ENCODE results near the gene POLRMT. TPM values are rescaled to one million over a fixed set of nuclear protein-coding genes. Genes with fewer than 3 reads are reported as not detected.
"Not testable (repeated sequence)": the region's sequence is repeated elsewhere in the genome, so short reads cannot be mapped to it uniquely, and the experiment has no call there.

The POLRMT gene
- total RNA-seq, 1 donor = 16.8 TPM

DNA sequence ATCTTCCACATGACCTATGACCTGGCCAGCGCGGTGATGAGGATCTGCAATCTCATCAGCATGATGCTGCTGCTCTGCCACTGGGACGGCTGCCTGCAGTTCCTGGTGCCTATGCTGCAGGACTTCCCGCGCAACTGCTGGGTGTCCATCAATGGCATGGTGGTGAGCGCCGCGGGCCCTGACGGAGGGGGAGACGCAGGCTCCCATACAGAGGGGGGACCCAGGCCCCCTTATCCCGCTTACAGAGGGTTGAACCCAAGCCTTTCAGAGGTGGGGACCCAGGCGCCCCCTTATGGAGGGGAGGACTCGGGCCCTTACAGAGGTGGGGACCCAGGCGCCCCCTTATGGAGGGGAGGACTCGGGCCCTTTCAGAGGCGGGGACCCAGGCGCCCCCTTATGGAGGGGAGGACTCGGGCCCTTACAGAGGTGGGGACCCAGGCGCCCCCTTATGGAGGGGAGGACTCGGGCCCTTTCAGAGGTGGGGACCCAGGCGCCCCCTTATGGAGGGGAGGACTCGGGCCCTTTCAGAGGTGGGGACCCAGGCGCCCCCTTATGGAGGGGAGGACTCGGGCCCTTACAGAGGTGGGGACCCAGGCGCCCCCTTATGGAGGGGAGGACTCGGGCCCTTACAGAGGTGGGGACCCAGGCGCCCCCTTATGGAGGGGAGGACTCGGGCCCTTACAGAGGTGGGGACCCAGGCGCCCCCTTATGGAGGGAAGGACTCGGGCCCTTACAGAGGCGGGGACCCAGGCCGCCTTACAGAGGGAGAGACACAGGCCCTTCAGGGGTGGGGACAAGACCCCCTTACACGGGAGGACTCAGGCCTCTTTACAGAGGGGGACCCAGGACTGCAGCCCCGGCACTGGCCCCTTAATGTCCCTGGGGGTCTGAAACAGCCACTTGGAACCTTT lies 28.0 kb downstream of the POLRMT start:
- not testable (repeated sequence) for H3K9me3 ChIP-seq (ENCODE audit: low read depth, low read length); H3K4me3 ChIP-seq (ENCODE audit: low read length); H3K27me3 ChIP-seq (ENCODE audit: insufficient read depth, low read length)
- H3K4me1 ChIP-seq (ENCODE audit: insufficient read depth, low read length) = peaks cover 19% of the 10 kb centered on the region

DNA sequence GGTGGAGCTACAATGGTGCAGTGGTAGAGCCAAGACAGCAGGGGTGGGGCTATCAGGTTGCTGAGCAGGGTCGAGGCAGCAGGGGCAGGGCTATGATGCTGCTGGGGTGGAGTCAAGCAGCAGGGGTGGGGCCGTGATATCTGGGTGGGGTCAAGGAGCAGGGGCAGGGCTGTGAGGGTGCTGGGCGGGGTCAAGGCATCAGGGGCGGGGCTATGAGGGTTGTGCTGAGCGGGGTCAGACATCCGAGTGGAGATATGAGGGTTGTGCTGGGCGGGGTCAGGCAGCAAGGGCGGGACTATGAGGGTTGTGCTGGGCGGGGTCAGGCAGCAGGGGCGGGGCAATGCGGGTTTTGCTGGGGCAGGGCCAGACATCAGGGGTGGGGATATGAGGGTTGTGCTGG lies 29.0 kb downstream of the POLRMT start:
- Histone ChIP-seq H3K27me3 (ENCODE audit: insufficient read depth, low read length) (no peaks in the 10 kb centered on the region), H3K4me3 (ENCODE audit: low read length) (no peak overlapping the region), H3K4me1 (ENCODE audit: insufficient read depth, low read length) (peaks cover 10% of the 10 kb centered on the region), H3K9me3 (ENCODE audit: low read depth, low read length) (no peaks in the 10 kb centered on the region)

GRCh38 chr19:603779-604178 lies 29.6 kb downstream of the POLRMT start:
- not testable (repeated sequence) for H3K27me3 ChIP-seq (ENCODE audit: insufficient read depth, low read length); H3K4me1 ChIP-seq (ENCODE audit: insufficient read depth, low read length); H3K4me3 ChIP-seq (ENCODE audit: low read length); H3K9me3 ChIP-seq (ENCODE audit: low read depth, low read length)

- H3K9me3 ChIP-seq (ENCODE audit: low read depth, low read length); H3K4me3 ChIP-seq (ENCODE audit: low read length); H3K4me1 ChIP-seq (ENCODE audit: insufficient read depth, low read length); H3K27me3 ChIP-seq (ENCODE audit: insufficient read depth, low read length): not testable (repeated sequence)
Measured at GRCh38 chr19:603302-603639, 30.1 kb downstream of the POLRMT start.

- no peaks in the 10 kb centered on the region for H3K27me3 ChIP-seq (ENCODE audit: insufficient read depth, low read length)
- no peak overlapping the region for H3K4me3 ChIP-seq (ENCODE audit: low read length)
- H3K4me1 ChIP-seq (ENCODE audit: insufficient read depth, low read length) = no peaks in the 10 kb centered on the region
- no peaks in the 10 kb centered on the region for H3K9me3 ChIP-seq (ENCODE audit: low read depth, low read length)
Measured at GRCh38 chr19:602391-603301, 30.7 kb downstream of the POLRMT start.

DNA sequence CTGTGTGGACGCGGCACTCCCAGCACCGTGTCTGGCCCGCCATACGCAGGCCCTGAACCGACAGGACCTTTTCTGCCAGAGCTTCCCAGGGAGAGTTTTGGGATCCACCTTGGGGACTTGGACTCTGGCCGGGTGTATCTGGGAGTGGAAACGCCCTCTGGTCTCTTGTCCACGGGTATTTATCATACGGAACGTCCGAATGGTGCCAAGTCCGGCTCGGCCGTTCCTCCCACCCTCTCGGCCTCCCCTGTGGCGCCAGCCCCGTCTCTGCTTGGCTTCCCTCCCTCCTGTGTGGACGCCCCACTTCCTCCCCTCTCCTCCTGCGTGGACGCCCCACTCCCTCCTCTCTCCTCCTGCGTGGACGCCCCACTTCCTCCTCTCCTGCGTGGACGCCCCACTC lies 31.5 kb downstream of the POLRMT start:
- Histone ChIP-seq H3K9me3 (ENCODE audit: low read depth, low read length) (no peaks in the 10 kb centered on the region), H3K4me3 (ENCODE audit: low read length) (no peak overlapping the region), H3K27me3 (ENCODE audit: insufficient read depth, low read length) (no peaks in the 10 kb centered on the region), H3K4me1 (ENCODE audit: insufficient read depth, low read length) (no peaks in the 10 kb centered on the region)

DNA sequence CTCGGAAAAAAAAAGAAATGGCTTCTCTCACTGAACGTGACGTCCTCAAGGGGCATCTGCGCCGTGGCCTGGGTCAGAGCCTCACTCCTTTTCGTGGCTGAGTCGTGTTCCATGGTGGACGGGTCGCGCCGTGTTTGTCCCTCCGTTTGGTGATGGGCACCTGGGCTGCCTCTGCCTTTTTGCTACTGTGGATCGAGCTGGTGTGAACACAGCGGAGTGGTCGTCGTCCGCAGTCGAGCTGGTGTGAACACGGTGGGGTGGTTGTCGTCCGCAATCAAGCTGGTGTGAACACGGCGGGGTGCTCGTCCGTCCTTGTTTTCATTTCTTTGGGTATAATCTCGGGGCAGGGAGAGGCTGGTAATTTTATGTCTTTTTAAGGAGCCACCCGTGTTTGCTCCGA lies 32.0 kb downstream of the POLRMT start:
- no peak overlapping the region for H3K4me3 ChIP-seq (ENCODE audit: low read length)
- H3K9me3 ChIP-seq (ENCODE audit: low read depth, low read length) = no peaks in the 10 kb centered on the region
- H3K27me3 ChIP-seq (ENCODE audit: insufficient read depth, low read length) = no peaks in the 10 kb centered on the region
- H3K4me1 ChIP-seq (ENCODE audit: insufficient read depth, low read length) = no peaks in the 10 kb centered on the region

DNA sequence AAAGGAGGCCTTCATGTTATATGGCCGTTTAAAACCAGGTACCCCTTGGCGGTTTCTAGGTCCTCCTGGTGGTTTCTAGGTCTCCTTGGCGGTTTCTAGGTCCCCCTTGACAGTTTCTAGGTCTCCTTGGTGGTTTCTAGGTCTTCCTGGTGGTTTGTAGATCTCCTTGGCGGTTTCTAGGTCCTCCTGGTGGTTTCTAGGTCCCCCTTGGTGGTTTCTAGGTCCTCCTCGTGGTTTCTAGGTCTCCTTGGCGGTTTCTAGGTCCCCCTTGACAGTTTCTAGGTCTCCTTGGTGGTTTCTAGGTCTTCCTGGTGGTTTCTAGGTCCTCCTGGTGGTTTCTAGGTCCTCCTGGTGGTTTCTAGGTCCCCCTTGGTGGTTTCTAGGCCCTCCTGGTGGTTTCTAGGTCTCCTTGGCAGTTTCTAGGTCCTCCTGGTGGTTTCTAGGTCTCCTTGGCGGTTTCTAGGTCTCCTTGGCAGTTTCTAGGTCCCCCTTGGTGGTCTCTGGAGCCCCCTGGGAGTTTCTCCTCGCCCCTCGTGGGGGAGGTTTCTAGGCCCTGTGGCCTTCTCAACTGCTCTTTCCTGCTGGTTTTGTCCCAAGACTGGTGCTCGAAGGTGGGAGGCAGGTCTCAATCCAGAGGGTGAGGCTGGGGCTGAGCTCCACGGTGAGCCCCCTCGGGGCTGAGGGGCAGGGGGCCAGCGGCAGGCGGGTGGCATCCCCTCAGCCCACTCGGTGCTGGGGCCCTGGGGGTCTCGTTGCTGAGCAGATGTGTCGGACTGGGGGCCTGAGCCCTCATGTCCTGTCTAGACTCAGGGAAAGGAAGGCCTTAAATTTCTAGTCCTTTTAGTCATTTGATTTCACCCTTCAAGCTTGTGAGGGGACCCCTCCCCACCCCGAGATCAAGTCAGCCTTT lies 35.7 kb downstream of the POLRMT start:
- Histone ChIP-seq H3K4me1 (ENCODE audit: insufficient read depth, low read length) (no peaks in the 10 kb centered on the region), H3K27me3 (ENCODE audit: insufficient read depth, low read length) (no peaks in the 10 kb centered on the region), H3K9me3 (ENCODE audit: low read depth, low read length) (no peaks in the 10 kb centered on the region), H3K4me3 (ENCODE audit: low read length) (no peak overlapping the region)

- Histone ChIP-seq H3K4me3 (ENCODE audit: low read length) (no peak overlapping the region), H3K4me1 (ENCODE audit: insufficient read depth, low read length) (no peaks in the 10 kb centered on the region), H3K9me3 (ENCODE audit: low read depth, low read length) (no peaks in the 10 kb centered on the region), H3K27me3 (ENCODE audit: insufficient read depth, low read length) (peaks cover 5% of the 10 kb centered on the region)
Measured at GRCh38 chr19:596263-596655, 37.1 kb downstream of the POLRMT start.

DNA sequence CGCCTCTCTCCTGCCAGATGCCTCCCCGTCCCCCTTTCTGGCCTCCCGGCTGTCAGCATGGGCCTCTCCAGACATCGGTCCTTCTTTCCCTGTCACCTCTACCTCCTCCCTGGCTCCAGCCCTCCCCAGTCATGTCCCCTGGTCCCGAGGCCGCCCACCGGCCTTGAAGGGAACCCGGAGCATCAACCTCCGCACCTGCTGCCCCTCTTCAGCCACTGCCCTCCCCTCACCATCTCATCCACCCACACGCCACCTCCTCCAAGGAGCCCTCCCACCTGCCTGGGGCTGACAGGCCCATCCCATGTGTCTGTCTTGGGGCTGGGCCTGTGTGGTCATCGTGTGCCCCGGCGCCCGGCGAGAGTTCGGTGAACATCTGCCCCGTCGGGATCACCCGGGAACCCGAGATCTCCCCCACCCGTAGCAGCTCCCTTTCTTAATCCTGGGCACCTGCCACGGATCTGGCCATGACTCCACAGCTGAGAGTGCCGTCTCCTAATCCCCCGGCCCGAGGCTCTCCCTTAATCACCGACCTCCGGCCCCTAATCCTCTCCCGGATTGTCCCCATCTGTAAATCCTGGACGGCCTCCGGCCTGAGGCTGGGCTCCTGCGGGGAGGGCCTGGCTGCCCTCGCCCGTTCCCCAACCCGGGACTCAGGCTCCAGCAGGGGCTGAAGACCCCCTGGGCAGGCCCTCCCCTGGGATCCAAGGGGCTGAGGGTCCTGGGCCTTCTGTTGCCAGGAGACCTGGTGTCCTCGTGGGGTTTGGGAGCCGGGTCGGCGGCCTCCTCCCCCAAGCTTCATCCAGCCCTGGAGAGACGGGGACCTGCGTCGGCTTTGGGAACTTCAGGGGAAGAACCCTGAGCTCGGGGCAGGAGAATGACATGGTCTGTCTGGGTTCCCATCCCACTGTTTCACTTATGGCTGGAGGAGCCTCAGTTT lies 37.7 kb downstream of the POLRMT start:
- peaks cover 8% of the 10 kb centered on the region for H3K27me3 ChIP-seq (ENCODE audit: insufficient read depth, low read length)
- peaks cover 4% of the 10 kb centered on the region for H3K4me1 ChIP-seq (ENCODE audit: insufficient read depth, low read length)
- H3K4me3 ChIP-seq (ENCODE audit: low read length) = no peak overlapping the region

DNA sequence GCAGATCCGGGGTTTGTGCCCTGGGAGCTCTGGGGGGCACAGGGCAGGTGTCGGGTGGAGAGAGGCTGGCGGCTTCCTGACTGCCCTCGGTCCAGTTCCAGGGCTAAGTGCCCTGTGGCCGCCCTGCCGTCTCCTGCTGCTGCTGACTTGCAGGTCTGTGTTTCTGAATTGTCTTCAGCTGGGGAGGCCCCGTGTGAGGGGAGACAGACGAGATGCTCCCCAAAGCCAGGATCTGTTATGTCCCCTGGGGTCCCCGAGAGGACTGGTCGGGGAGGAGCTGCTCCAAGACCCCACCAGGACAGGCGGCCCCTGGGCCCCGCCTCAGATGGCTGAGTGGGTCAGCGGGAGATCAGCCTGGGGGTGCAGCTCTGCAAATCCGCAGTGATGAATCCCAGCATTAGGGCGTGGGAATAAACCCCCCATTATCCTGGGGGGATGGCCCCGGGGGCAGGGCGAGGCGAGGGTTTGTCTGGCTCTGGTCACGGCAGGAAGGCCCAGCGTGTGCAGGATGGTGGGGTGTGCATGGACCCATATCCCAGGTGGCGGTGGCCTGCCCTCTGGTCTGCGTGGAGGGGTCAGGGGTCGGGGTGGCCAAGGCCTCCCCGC lies 39.0 kb downstream of the POLRMT start:
- Histone ChIP-seq H3K4me1 (ENCODE audit: insufficient read depth, low read length) (peaks cover 6% of the 10 kb centered on the region), H3K27me3 (ENCODE audit: insufficient read depth, low read length) (peaks cover 9% of the 10 kb centered on the region), H3K4me3 (ENCODE audit: low read length) (no peak overlapping the region), H3K9me3 (ENCODE audit: low read depth, low read length) (no peaks in the 10 kb centered on the region)

More for the DNA sequence above, 37.7 kb downstream of the POLRMT start:
- no peaks in the 10 kb centered on the region for H3K9me3 ChIP-seq (ENCODE audit: low read depth, low read length)

DNA sequence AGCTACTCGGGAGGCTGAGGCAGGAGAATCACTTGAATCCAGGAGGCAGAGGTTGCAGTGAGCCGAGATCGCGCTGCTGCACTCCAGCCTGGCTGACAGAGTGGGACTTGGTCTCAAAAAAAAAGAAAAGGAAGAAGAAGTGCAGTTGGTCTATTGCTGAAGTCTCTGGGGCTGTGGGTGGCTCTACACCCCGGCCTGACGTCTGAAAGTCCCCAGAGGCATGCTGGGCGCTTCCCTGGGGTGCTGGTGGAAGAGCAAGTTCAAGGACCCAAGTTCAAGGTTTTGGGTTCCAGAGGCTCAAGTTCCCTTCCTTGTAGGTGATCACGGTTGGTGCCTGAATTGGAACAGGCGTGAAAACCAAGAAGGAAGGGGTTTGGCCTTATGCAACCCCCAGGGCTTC lies 39.8 kb downstream of the POLRMT start:
- Histone ChIP-seq H3K9me3 (ENCODE audit: low read depth, low read length) (no peaks in the 10 kb centered on the region), H3K4me3 (ENCODE audit: low read length) (no peak overlapping the region), H3K27me3 (ENCODE audit: insufficient read depth, low read length) (peaks cover 18% of the 10 kb centered on the region), H3K4me1 (ENCODE audit: insufficient read depth, low read length) (peaks cover 13% of the 10 kb centered on the region)

DNA sequence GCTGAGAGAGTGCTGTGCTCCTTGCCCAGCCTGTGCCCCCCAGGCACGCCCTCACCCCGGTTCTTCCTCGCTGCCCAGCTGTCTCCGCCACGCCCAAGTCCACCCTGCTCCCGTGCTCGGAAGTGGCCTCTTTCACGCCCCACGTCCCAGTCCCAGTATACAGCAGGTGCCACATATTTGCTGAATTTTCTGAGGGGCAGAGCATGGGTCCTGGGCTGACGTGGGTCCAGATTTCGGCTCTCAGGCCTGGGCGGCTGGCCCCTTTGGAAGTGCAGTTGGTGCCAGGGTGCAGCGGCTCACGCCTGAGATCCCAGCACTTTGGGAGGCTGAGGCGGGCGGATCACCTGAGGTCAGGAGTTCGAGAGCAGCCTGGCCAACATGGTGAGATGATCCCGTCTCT lies 40.3 kb downstream of the POLRMT start:
- Histone ChIP-seq H3K27me3 (ENCODE audit: insufficient read depth, low read length) (peaks cover 22% of the 10 kb centered on the region), H3K9me3 (ENCODE audit: low read depth, low read length) (no peaks in the 10 kb centered on the region), H3K4me1 (ENCODE audit: insufficient read depth, low read length) (peaks cover 16% of the 10 kb centered on the region), H3K4me3 (ENCODE audit: low read length) (no peak overlapping the region)

Measured in mononuclear cell (primary cell).